Naive thymus-derived CD4-positive, alpha-beta T cell (primary cell): Measurements from ENCODE around the gene CCL22. TPM values are rescaled to one million over a fixed set of nuclear protein-coding genes. Genes with fewer than 3 reads are reported as not detected.
A peak's percentile ranks its signal among the peaks of the same experiment; 100 is the strongest.

ENCODE experiments used
- ATAC-seq: fragments of 150-1000 bp; cut with Tn5 transposase; 2 replicates; pipeline ENCODE4 v1.10.0; 2021; ENCODE audit warnings: mild to moderate bottlenecking, moderate library complexity
- CTCF ChIA-PET: fragments of 350-600 bp; sonication (Branson Sonifier 250); formaldehyde crosslinking; loops from one replicate; lab custom pipeline; 2021; ENCODE audit warnings: antibody characterized with exemption; lab: Charles Lee
- POLR2A ChIA-PET: fragments of 350-600 bp; sonication (Branson Sonifier 250); formaldehyde crosslinking; loops from one replicate; lab custom pipeline; 2021; ENCODE audit warnings: antibody characterized with exemption, inconsistent platforms; lab: Charles Lee
- DNase-seq, 9 donors: peaks; one replicate each; pipeline versions ENCODE4 v3.0.0 to v3.0.0-alpha.2; 2020 to 2022; ENCODE audit warnings: mixed read lengths in 1 of 9
- H3K27ac ChIP-seq: one replicate; pipeline ENCODE4 v1.7.0; 2013; ENCODE audit warnings: mild to moderate bottlenecking, low read depth, low read length, moderate library complexity
- H3K27me3 ChIP-seq, 2 donors: one replicate each; pipeline ENCODE4 v1.7.0; 2013; ENCODE audit warnings: low read length in 2 of 2, mild to moderate bottlenecking in 2 of 2, moderate library complexity in 2 of 2; ENCODE audit not compliant: control insufficient read depth in 2 of 2, insufficient read depth in 2 of 2
- H3K36me3 ChIP-seq, 3 experiments: 1 replicate in 2 of 3; 2 replicates in 1 of 3; pipeline ENCODE4 v1.7.0; 2013; ENCODE audit warnings: low read length in 3 of 3, mild to moderate bottlenecking in 3 of 3, moderate library complexity in 1 of 3; ENCODE audit not compliant: insufficient read depth in 3 of 3, control insufficient read depth in 2 of 3
- H3K4me1 ChIP-seq, 2 donors: one replicate each; pipeline ENCODE4 v1.7.0; 2013; ENCODE audit warnings: low read length in 2 of 2, mild to moderate bottlenecking in 2 of 2, moderate library complexity in 1 of 2; ENCODE audit not compliant: control insufficient read depth in 2 of 2, insufficient read depth in 2 of 2
- H3K4me3 ChIP-seq: 2 replicates; pipeline ENCODE4 v1.7.0; 2013; ENCODE audit warnings: mild to moderate bottlenecking, low read length
- H3K9me3 ChIP-seq, 3 experiments: 1 replicate in 2 of 3; 2 replicates in 1 of 3; pipeline ENCODE4 v1.7.0; 2013; ENCODE audit warnings: low read length in 3 of 3; ENCODE audit not compliant: control insufficient read depth in 2 of 3
- H3K27ac Mint-ChIP-seq, 9 donors: one replicate each; pipeline ENCODE4 v1.8.0; 2020 to 2022; ENCODE audit warnings: mixed read lengths in 9 of 9, mild to moderate bottlenecking in 8 of 9, moderate library complexity in 5 of 9, inconsistent platforms in 2 of 9
- H3K27me3 Mint-ChIP-seq, 5 donors: one replicate each; pipeline ENCODE4 v1.8.0; 2021 to 2022; ENCODE audit warnings: mixed read lengths in 5 of 5, mild to moderate bottlenecking in 1 of 5
- H3K36me3 Mint-ChIP-seq, 5 donors: one replicate each; pipeline ENCODE4 v1.8.0; 2020 to 2022; ENCODE audit warnings: mixed read lengths in 5 of 5, mild to moderate bottlenecking in 3 of 5, inconsistent platforms in 1 of 5
- H3K4me1 Mint-ChIP-seq, 7 donors: one replicate each; pipeline ENCODE4 v1.8.0; 2020 to 2022; ENCODE audit warnings: mixed read lengths in 7 of 7, mild to moderate bottlenecking in 3 of 7, inconsistent platforms in 1 of 7
- H3K4me3 Mint-ChIP-seq, 10 donors: one replicate each; pipeline ENCODE4 v1.8.0; 2020 to 2022; ENCODE audit warnings: mild to moderate bottlenecking in 10 of 10, mixed read lengths in 10 of 10, moderate library complexity in 6 of 10, inconsistent platforms in 2 of 10
- H3K9me3 Mint-ChIP-seq, 11 donors: one replicate each; pipeline ENCODE4 v1.8.0; 2020 to 2022; ENCODE audit warnings: mixed read lengths in 11 of 11, mild to moderate bottlenecking in 4 of 11, inconsistent platforms in 1 of 11, moderate library complexity in 1 of 11
- intact Hi-C, 2 donors: fragments of 100-400 bp; cut with micrococcal nuclease; formaldehyde crosslinking; loops; one replicate each; pipeline ENCODE4 v1.15.1; 2023
- polyA plus RNA-seq, 2 donors: library from polyadenylated mRNA; unstranded; fragments of 300-500 nt; fragmentation: Illumina TruSeq; gene quantifications; one replicate each; pipeline ENCODE4 v1.2.3, GENCODE V29; 2021
- total RNA-seq, 6 experiments: library from RNA in 5 of 6; stranded (reverse) in 5 of 6; gene quantifications; 1 replicate in 5 of 6; 2 replicates in 1 of 6; pipeline ENCODE4 v1.2.3 and lab custom pipeline; 2021 to 2026

Gene CCL22
- total and polyA plus RNA-seq, 7 experiments from 2014 or later: 0.17 to 1.9 (median 0.48) TPM; not detected in 3

GRCh38 chr16:57360321-57360935, 1.8 kb downstream of the CCL22 start:
- Histone ChIP-seq H3K4me1 (no peaks in the 10 kb centered on the region), H3K9me3 (no peaks in the 10 kb centered on the region), H3K27ac (no peak overlapping the region), H3K36me3 (no peaks in the 10 kb centered on the region), H3K27me3 (no peaks in the 10 kb centered on the region), H3K4me3 (no peak overlapping the region)
- ChIA-PET CTCF (no interaction called here), POLR2A (interaction anchor here (1.0 kb wide), 1 partner anchor 94 kb away, joined by 3 read pairs; no protein-coding TSS in a partner anchor)
- peaks cover 0 to 2% (median 0%) of the 10 kb centered on the region in 7 donors for H3K4me1 Mint-ChIP-seq
- no peaks in the 10 kb centered on the region for H3K9me3 Mint-ChIP-seq
- peaks cover 0 to 9% (median 6%) of the 10 kb centered on the region in 5 donors for H3K27me3 Mint-ChIP-seq
- intact Hi-C loops: no loop called here
- no peaks in the 10 kb centered on the region for H3K36me3 Mint-ChIP-seq
- no peak overlapping the region for H3K27ac Mint-ChIP-seq
- H3K4me3 Mint-ChIP-seq: no peak overlapping the region
- ATAC-seq (no peak), DNase-seq (no peak)

- ChIA-PET POLR2A (no interaction called here), CTCF (no interaction called here)
- Histone ChIP-seq H3K36me3 (no peaks in the 10 kb centered on the region), H3K4me1 (no peaks in the 10 kb centered on the region), H3K27ac (no peak overlapping the region), H3K4me3 (no peak overlapping the region), H3K9me3 (no peaks in the 10 kb centered on the region), H3K27me3 (no peaks in the 10 kb centered on the region)
- peaks cover 0 to 2% (median 0%) of the 10 kb centered on the region in 7 donors for H3K4me1 Mint-ChIP-seq
- intact Hi-C loops: no loop called here
- DNase-seq (no peak), ATAC-seq (no peak)
- H3K4me3 Mint-ChIP-seq: no peak overlapping the region
- no peaks in the 10 kb centered on the region for H3K36me3 Mint-ChIP-seq
- H3K27me3 Mint-ChIP-seq: peaks cover 0 to 11% (median 9%) of the 10 kb centered on the region in 5 donors
- no peaks in the 10 kb centered on the region for H3K9me3 Mint-ChIP-seq
- no peak overlapping the region for H3K27ac Mint-ChIP-seq
Measured at GRCh38 chr16:57361404-57361803, 2.8 kb downstream of the CCL22 start.

- H3K9me3 Mint-ChIP-seq: no peaks in the 10 kb centered on the region
- H3K4me3 ChIP-seq: no peak overlapping the region
- H3K36me3 ChIP-seq: no peaks in the 10 kb centered on the region
- ATAC-seq: no peak
- peaks cover 0 to 22% (median 11%) of the 10 kb centered on the region in 5 donors for H3K27me3 Mint-ChIP-seq
- POLR2A ChIA-PET: no interaction called here
- intact Hi-C loops: no loop called here
- H3K9me3 ChIP-seq: no peaks in the 10 kb centered on the region
- H3K4me3 Mint-ChIP-seq: no peak overlapping the region
- H3K36me3 Mint-ChIP-seq: no peaks in the 10 kb centered on the region
- CTCF ChIA-PET: interaction anchor here (0.5 kb wide), 1 partner anchor 1524 kb away, joined by 5 read pairs; no protein-coding TSS in a partner anchor
- no peaks in the 10 kb centered on the region for H3K27me3 ChIP-seq
- H3K4me1 Mint-ChIP-seq: peaks cover 0 to 2% (median 0%) of the 10 kb centered on the region in 7 donors
- no peaks in the 10 kb centered on the region for H3K4me1 ChIP-seq
- no peak overlapping the region for H3K27ac ChIP-seq
- no peak for DNase-seq
- peak overlapping the region in 1 of 9 donors; percentile 73 for H3K27ac Mint-ChIP-seq
Measured at GRCh38 chr16:57364143-57364542, 5.6 kb downstream of the CCL22 start.

- ChIA-PET POLR2A (no interaction called here), CTCF (no interaction called here)
- H3K36me3 ChIP-seq: no peaks in the 10 kb centered on the region
- Mint-ChIP-seq H3K27ac (no peak overlapping the region), H3K4me3 (no peak overlapping the region), H3K4me1 (peaks cover 0 to 2% (median 0%) of the 10 kb centered on the region in 7 donors), H3K36me3 (no peaks in the 10 kb centered on the region), H3K27me3 (peaks cover 0 to 22% (median 15%) of the 10 kb centered on the region in 5 donors), H3K9me3 (no peaks in the 10 kb centered on the region)
- no peaks in the 10 kb centered on the region for H3K4me1 ChIP-seq
- H3K27me3 ChIP-seq: no peaks in the 10 kb centered on the region
- intact Hi-C loops: no loop called here
- no peak overlapping the region for H3K27ac ChIP-seq
- H3K9me3 ChIP-seq: no peaks in the 10 kb centered on the region
- H3K4me3 ChIP-seq: no peak overlapping the region
- DNase-seq: no peak
- no peak for ATAC-seq
Measured at GRCh38 chr16:57366544-57367040, 8.0 kb downstream of the CCL22 start.

GRCh38 chr16:57367116-57367752, 8.7 kb downstream of the CCL22 start:
- DNase-seq: no peak
- H3K4me3 ChIP-seq: no peak overlapping the region
- no peak overlapping the region for H3K4me3 Mint-ChIP-seq
- H3K4me1 Mint-ChIP-seq: peaks cover 0 to 2% (median 0%) of the 10 kb centered on the region in 7 donors
- ChIA-PET POLR2A (no interaction called here), CTCF (no interaction called here)
- no peaks in the 10 kb centered on the region for H3K36me3 ChIP-seq
- intact Hi-C loops: no loop called here
- H3K4me1 ChIP-seq: no peaks in the 10 kb centered on the region
- H3K36me3 Mint-ChIP-seq: no peaks in the 10 kb centered on the region
- no peaks in the 10 kb centered on the region for H3K9me3 Mint-ChIP-seq
- H3K27ac Mint-ChIP-seq: no peak overlapping the region
- H3K27ac ChIP-seq: no peak overlapping the region
- H3K27me3 ChIP-seq: no peaks in the 10 kb centered on the region
- no peaks in the 10 kb centered on the region for H3K9me3 ChIP-seq
- no peak for ATAC-seq
- peaks cover 0 to 22% (median 15%) of the 10 kb centered on the region in 5 donors for H3K27me3 Mint-ChIP-seq

- POLR2A ChIA-PET: no interaction called here
- peaks cover 0 to 3% (median 0%) of the 10 kb centered on the region in 7 donors for H3K4me1 Mint-ChIP-seq
- CTCF ChIA-PET: no interaction called here
Measured at GRCh38 chr16:57371494-57372371, 13.2 kb downstream of the CCL22 start.

More at GRCh38 chr16:57371494-57372371, 13.2 kb downstream of the CCL22 start:
- Histone ChIP-seq H3K9me3 (no peaks in the 10 kb centered on the region), H3K4me1 (no peaks in the 10 kb centered on the region), H3K27ac (no peak overlapping the region), H3K4me3 (no peak overlapping the region), H3K36me3 (no peaks in the 10 kb centered on the region), H3K27me3 (no peaks in the 10 kb centered on the region)
- no peak overlapping the region for H3K27ac Mint-ChIP-seq
- no peaks in the 10 kb centered on the region for H3K9me3 Mint-ChIP-seq
- H3K4me3 Mint-ChIP-seq: no peak overlapping the region
- no peaks in the 10 kb centered on the region for H3K36me3 Mint-ChIP-seq
- no peak for ATAC-seq
- no peak for DNase-seq
- H3K27me3 Mint-ChIP-seq: peaks cover 0 to 20% (median 5%) of the 10 kb centered on the region in 5 donors
- intact Hi-C loops: no loop called here
